HEK293 (cell line): Measurements from ENCODE around the gene BCAS3.

ENCODE experiments used
- CTCF ChIA-PET: fragments of 350-600 bp; formaldehyde crosslinking; extraction: SDS; loops from one replicate; lab custom pipeline; 2021; ENCODE audit warnings: antibody characterized with exemption; lab: Yijun Ruan, JAX
- POLR2A ChIA-PET: fragments of 300-600 bp; formaldehyde crosslinking; extraction: SDS; loops from one replicate; lab custom pipeline; 2020; ENCODE audit warnings: antibody characterized with exemption, inconsistent platforms; lab: Yijun Ruan, JAX
- H3K27ac ChIP-seq: fragments of 200-500 bp; sonication (Bioruptor generic); 2 replicates; pipeline ENCODE4 v1.5.1; 2014; ENCODE audit warnings: low read depth, low read length, control low read depth, inconsistent platforms; ENCODE audit errors: extremely low read depth
- H3K36me3 ChIP-seq, 2 experiments: fragments of 200-500 bp in 1 of 2; sonication (Bioruptor generic) in 1 of 2; 1 replicate in 1 of 2; 2 replicates in 1 of 2; pipeline ENCODE4 v1.5.1; 2014 to 2017; ENCODE audit warnings: inconsistent platforms in 2 of 2, low read length in 2 of 2; ENCODE audit not compliant: control insufficient read depth in 2 of 2, insufficient read depth in 1 of 2
- H3K4me1 ChIP-seq: fragments of 200-500 bp; sonication (Bioruptor generic); 2 replicates; pipeline ENCODE4 v1.5.1; 2014; ENCODE audit warnings: mild to moderate bottlenecking, low read length, inconsistent platforms; ENCODE audit not compliant: control insufficient read depth, insufficient read depth
- H3K4me3 ChIP-seq: 2 replicates; pipeline ENCODE4 v1.5.1; 2011; ENCODE audit warnings: low read depth, mild to moderate bottlenecking, control low read depth, low read length, moderate library complexity
- H3K9me3 ChIP-seq: fragments of 200-500 bp; sonication (Bioruptor generic); 2 replicates; pipeline ENCODE4 v1.5.1; 2014; ENCODE audit warnings: low read depth, low read length, inconsistent platforms; ENCODE audit not compliant: control insufficient read depth, insufficient read depth
- FEZF1 ChIP-seq: fragments of 450-650 bp; formaldehyde crosslinking; IDR thresholded peaks from 2 replicates; pipeline ENCODE4 v1.5.1; 2016; ENCODE audit warnings: missing biosample characterization, missing genetic modification characterization
- HOXC10 ChIP-seq: sonication (generic); formaldehyde crosslinking; IDR thresholded peaks from 2 replicates; pipeline ENCODE4 v1.8.1; 2023; ENCODE audit warnings: mild to moderate bottlenecking, missing genetic modification reagents
- IKZF3 ChIP-seq: fragments of 450-650 bp; IDR thresholded peaks from 2 replicates; pipeline ENCODE4 v1.5.0; 2018; ENCODE audit warnings: missing biosample characterization, mild to moderate bottlenecking, missing genetic modification characterization, moderate library complexity
- KLF16 ChIP-seq: fragments of 450-650 bp; formaldehyde crosslinking; IDR thresholded peaks from 2 replicates; pipeline ENCODE4 v1.5.1; 2017; ENCODE audit warnings: missing biosample characterization, missing genetic modification characterization
- MEIS1 ChIP-seq: sonication (generic); formaldehyde crosslinking; IDR thresholded peaks from 2 replicates; pipeline ENCODE4 v1.8.1; 2022; ENCODE audit warnings: missing genetic modification reagents, mild to moderate bottlenecking, borderline replicate concordance
- PATZ1 ChIP-seq: fragments of 450-650 bp; formaldehyde crosslinking; IDR thresholded peaks from 2 replicates; pipeline ENCODE4 v1.5.1; 2016; ENCODE audit warnings: missing biosample characterization, missing genetic modification characterization
- PRDM6 ChIP-seq: fragments of 450-650 bp; formaldehyde crosslinking; IDR thresholded peaks from 2 replicates; pipeline ENCODE4 v1.5.1; 2017; ENCODE audit warnings: missing biosample characterization, missing genetic modification characterization
- ZNF146 ChIP-seq: fragments of 450-650 bp; formaldehyde crosslinking; IDR thresholded peaks from 2 replicates; pipeline ENCODE4 v1.5.1; 2016; ENCODE audit warnings: missing biosample characterization, missing genetic modification characterization
- ZNF157 ChIP-seq: fragments of 450-650 bp; formaldehyde crosslinking; IDR thresholded peaks from 2 replicates; pipeline ENCODE4 v1.5.1; 2016; ENCODE audit warnings: missing biosample characterization, missing genetic modification characterization
- ZNF2 ChIP-seq: fragments of 450-650 bp; formaldehyde crosslinking; IDR thresholded peaks from 2 replicates; pipeline ENCODE4 v1.5.1; 2016; ENCODE audit warnings: missing biosample characterization, missing genetic modification characterization
- ZNF274 ChIP-seq, 2 experiments: fragments of 200-500 bp in 1 of 2; fragments of 450-650 bp in 1 of 2; sonication (Bioruptor generic) in 1 of 2; formaldehyde crosslinking in 1 of 2; IDR thresholded peaks; 2 replicates each; pipeline versions ENCODE4 v1.5.1 to v1.6.1; 2014 to 2016; ENCODE audit warnings: borderline replicate concordance in 1 of 2, inconsistent platforms in 1 of 2, low read length in 1 of 2, missing biosample characterization in 1 of 2, missing genetic modification characterization in 1 of 2
- ZNF280C ChIP-seq: fragments of 450-650 bp; formaldehyde crosslinking; IDR thresholded peaks from 2 replicates; pipeline ENCODE4 v1.5.1; 2016; ENCODE audit warnings: missing biosample characterization, missing genetic modification characterization
- ZNF501 ChIP-seq: fragments of 450-650 bp; formaldehyde crosslinking; IDR thresholded peaks from 2 replicates; pipeline ENCODE4 v1.5.1; 2016; ENCODE audit warnings: missing biosample characterization, missing genetic modification characterization
- ZNF513 ChIP-seq: fragments of 450-650 bp; IDR thresholded peaks from 2 replicates; pipeline ENCODE4 v1.5.1; 2018; ENCODE audit warnings: missing biosample characterization, missing genetic modification characterization
- ZNF514 ChIP-seq: fragments of 450-650 bp; formaldehyde crosslinking; IDR thresholded peaks from 2 replicates; pipeline ENCODE4 v1.5.1; 2016; ENCODE audit warnings: missing biosample characterization, missing genetic modification characterization
- ZNF530 ChIP-seq: fragments of 450-650 bp; formaldehyde crosslinking; IDR thresholded peaks from 2 replicates; pipeline ENCODE4 v1.5.1; 2016; ENCODE audit warnings: low read depth, missing biosample characterization, missing genetic modification characterization
- ZNF623 ChIP-seq: fragments of 450-650 bp; formaldehyde crosslinking; IDR thresholded peaks from 2 replicates; pipeline ENCODE4 v1.5.1; 2016; ENCODE audit warnings: missing biosample characterization, missing genetic modification characterization
- ZNF629 ChIP-seq: fragments of 450-650 bp; formaldehyde crosslinking; IDR thresholded peaks from 2 replicates; pipeline ENCODE4 v1.5.1; 2017; ENCODE audit warnings: missing biosample characterization, missing genetic modification characterization
- ZNF701 ChIP-seq: fragments of 450-650 bp; formaldehyde crosslinking; IDR thresholded peaks from 2 replicates; pipeline ENCODE4 v1.5.1; 2016; ENCODE audit warnings: missing biosample characterization, missing genetic modification characterization
- ZNF76 ChIP-seq: fragments of 450-650 bp; formaldehyde crosslinking; IDR thresholded peaks from 2 replicates; pipeline ENCODE4; 2016; ENCODE audit warnings: low read depth, missing biosample characterization, missing genetic modification characterization, borderline replicate concordance
- ZSCAN16 ChIP-seq: fragments of 450-650 bp; formaldehyde crosslinking; IDR thresholded peaks from 2 replicates; pipeline ENCODE4 v1.5.1; 2016; ENCODE audit warnings: missing biosample characterization, missing genetic modification characterization
- ZSCAN18 ChIP-seq: fragments of 450-650 bp; formaldehyde crosslinking; IDR thresholded peaks from 2 replicates; pipeline ENCODE4 v1.5.1; 2016; ENCODE audit warnings: missing biosample characterization, missing genetic modification characterization

Gene BCAS3

GRCh38 chr17:61232871-61233270 is 555.2 kb downstream of the BCAS3 start:
- CTCF ChIA-PET = no interaction called here
- H3K27ac ChIP-seq = no peak overlapping the region
- POLR2A ChIA-PET = no interaction called here

GRCh38 chr17:61233991-61234750 is 556.5 kb downstream of the BCAS3 start:
- CTCF ChIA-PET = interaction anchor here (0.7 kb wide), 1 partner anchor 289 kb away, joined by 4 read pairs; no protein-coding TSS in a partner anchor
- Histone ChIP-seq H3K27ac (no peak overlapping the region), H3K4me1 (peaks cover 44% of the 10 kb centered on the region), H3K36me3 (no peaks in the 10 kb centered on the region), H3K4me3 (no peak overlapping the region), H3K9me3 (no peaks in the 10 kb centered on the region)
- POLR2A ChIA-PET = no interaction called here
- TF ChIP-seq ZNF629 (tag by site-specific recombination) (no peak), PATZ1 (tag by site-specific recombination) (no peak), FEZF1 (tag by site-specific recombination) (peak; percentile 20; the same call in 1 of the 2 replicates), ZNF76 (tag by site-specific recombination) (no peak), IKZF3 (peak; percentile 63; the same call in 1 of the 2 replicates), KLF16 (tag by site-specific recombination) (no peak), ZNF280C (tag by site-specific recombination) (no peak), ZNF501 (tag by site-specific recombination) (no peak), ZNF701 (tag by site-specific recombination) (no peak), ZSCAN18 (tag by site-specific recombination) (no peak), ZNF2 (no peak), ZNF623 (tag by site-specific recombination) (no peak), ZNF514 (no peak), ZNF157 (tag by site-specific recombination) (no peak), MEIS1 (no peak), ZNF146 (tag by site-specific recombination) (no peak), PRDM6 (peak; percentile 58), ZNF513 (tag by site-specific recombination) (no peak), ZSCAN16 (tag by site-specific recombination) (no peak)

More at GRCh38 chr17:61232871-61233270, 555.2 kb downstream of the BCAS3 start:
- Histone ChIP-seq H3K4me1 (peaks cover 37% of the 10 kb centered on the region), H3K36me3 (no peaks in the 10 kb centered on the region), H3K4me3 (no peak overlapping the region)
- TF ChIP-seq ZNF274 (IDR thresholded peaks at IDR 0.05; ENCODE audit: low read length) = no peak
- TF ChIP-seq ZNF274 (tag by site-specific recombination; IDR thresholded peaks at IDR 0.05; ENCODE audit: borderline replicate concordance) = no peak
- no peak for TF ChIP-seq ZNF530 (tag by site-specific recombination)
- TF ChIP-seq HOXC10 (CRISPR knock-in tag) = no peak
- TF ChIP-seq ZNF514 = no peak
- peak; percentile 51 for TF ChIP-seq PRDM6
- TF ChIP-seq, all 188 proteins: peak for 1
- H3K9me3 ChIP-seq = no peaks in the 10 kb centered on the region
